Inflammatory macrophage (primary cell): ENCODE measurements around the gene CHGA.

Experiments
- DNase-seq, 2 donors: peaks; one replicate each; pipeline ENCODE4 v3.0.0-alpha.2; 2020 to 2022
- total RNA-seq, 18 experiments: gene quantifications; one replicate each; lab custom pipeline; 2026; ENCODE audit warnings: mixed read lengths in 6 of 18, inconsistent platforms in 2 of 18; lab: John Stamatoyannopoulos, UW

Gene CHGA, protein sequence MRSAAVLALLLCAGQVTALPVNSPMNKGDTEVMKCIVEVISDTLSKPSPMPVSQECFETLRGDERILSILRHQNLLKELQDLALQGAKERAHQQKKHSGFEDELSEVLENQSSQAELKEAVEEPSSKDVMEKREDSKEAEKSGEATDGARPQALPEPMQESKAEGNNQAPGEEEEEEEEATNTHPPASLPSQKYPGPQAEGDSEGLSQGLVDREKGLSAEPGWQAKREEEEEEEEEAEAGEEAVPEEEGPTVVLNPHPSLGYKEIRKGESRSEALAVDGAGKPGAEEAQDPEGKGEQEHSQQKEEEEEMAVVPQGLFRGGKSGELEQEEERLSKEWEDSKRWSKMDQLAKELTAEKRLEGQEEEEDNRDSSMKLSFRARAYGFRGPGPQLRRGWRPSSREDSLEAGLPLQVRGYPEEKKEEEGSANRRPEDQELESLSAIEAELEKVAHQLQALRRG
- total RNA-seq = 0 to 0.21 (median 0.06) reads per million in 18 experiments

DNA sequence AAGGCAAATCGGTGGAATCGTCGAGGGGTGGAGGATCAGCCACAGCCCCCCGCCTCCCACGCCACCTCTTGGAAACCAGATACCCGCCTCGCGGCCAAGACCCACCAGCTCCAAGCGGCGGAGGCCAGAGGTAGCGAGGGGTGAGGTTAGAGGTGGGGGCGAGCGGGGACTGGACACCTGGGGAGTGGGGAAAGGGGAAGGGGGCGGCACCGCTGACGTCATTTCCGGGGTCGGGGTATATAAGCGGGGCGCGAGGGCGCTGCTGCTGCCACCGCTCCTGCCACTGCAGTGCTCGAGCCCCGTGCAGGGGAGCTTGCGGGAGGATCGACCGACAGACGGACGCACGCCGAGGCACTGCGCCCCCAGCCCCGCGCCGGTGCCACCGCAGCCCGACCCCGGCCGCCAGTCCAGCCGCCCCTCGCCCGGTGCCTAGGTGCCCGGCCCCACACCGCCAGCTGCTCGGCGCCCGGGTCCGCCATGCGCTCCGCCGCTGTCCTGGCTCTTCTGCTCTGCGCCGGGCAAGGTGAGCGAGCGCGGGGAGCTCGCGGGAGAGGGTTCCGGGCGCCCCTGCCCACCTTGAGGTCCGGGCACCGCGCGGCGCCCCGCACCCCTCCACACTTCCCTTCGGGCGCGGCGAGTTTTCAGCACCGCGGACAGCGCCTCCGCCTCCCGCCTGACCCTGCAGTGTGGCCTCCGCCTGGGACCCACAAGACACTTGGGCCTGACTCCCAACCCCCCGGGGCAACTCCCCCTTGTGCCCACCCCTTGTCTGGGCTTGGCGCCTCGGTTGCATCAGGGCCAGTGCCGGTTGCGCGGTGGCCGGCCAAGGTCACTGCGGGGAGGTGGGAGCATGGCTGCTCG lies at the start of gene CHGA:
Gene CHGA (plus strand): TSS at position 268 of the 861 bp plus-strand sequence. CDS start 210 bp downstream, at position 478.
- DNase-seq = peak; percentile 48 to 61

DNA sequence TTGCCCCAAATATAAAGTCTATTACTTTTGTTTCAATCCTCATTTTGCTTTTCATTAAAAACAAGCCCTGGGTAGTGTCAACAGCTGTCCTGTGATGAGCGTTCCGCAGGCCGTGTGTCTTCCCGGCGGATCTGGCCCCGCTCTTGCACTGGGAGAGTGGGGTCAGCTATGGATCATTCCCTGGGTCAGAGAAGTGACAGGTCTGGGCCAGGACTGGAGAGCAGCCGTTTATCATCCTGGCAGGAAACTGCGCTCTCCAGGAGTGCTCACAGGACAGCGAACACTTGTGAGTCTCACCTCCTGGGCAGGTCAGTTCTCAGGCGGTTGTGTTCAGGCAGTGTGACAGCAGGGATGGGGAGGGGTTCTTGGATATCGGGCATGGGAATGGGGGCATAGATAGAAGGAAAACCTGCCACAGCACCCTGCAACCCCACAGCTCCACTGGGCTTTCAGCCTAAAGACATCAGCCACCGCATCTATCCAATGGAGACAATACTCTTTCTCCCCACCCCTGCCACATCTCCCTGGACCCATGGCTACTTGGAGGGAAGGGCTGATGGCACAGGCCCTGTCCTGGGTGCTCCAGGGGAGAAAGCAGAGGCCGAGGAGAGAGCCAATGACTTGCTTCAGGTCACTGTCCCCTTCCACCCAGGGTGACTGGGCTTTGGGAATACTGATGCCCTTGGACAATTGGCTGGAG lies 47.8 kb upstream of the CHGA start:
- no peak for DNase-seq

DNA sequence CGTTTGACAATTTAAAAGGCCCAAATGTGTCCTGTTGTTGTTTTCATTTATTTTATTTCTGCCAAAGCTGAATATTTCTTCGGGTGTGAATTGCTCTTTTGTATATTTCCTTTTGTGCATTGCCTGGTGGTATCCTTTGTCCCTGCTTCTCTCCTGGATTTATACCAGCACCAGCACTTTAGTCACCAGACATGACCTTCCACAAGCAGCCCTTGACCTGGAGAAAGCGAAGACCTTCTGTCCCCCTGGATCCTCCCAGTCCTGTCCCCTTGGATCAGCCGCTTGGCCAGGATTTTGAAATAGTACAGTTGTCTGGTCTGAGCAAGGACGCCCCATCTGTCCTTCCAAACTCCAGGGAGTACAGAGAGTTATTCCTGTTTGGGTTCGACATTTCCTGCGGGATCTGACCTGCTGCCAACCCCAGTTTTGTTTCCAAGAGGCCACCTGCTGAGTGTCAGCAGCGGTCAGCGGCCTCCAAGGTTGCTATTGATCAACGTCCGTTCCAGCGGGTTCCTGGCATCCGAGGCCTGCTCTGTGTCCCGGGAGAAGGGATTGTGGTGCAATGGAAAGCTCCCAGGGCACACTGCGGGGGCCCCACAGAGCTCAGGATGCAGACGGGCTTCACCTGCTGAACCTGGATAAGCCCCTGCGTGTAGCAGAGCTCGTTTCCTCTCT lies 45.1 kb upstream of the CHGA start:
- DNase-seq = no peak

DNA sequence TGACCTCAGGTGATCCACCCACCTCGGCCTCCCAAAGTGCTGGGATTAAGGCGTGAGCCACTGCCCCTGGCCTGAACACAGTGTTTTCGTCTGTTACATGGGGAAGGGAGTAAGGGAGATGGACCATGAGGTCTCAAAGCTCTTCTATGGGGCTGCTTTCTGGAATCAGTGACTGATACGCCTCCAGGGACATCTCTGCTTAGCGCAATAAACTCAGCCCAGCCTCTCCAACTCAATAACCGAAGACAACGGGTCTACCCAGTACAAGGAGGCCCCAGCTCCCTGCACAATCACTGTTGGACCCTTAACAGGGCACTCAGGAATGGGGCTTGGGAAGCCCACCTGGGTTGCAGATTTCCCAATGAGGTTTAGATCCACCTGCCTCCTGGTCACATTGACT lies 42.6 kb upstream of the CHGA start:
- DNase-seq = no peak

DNA sequence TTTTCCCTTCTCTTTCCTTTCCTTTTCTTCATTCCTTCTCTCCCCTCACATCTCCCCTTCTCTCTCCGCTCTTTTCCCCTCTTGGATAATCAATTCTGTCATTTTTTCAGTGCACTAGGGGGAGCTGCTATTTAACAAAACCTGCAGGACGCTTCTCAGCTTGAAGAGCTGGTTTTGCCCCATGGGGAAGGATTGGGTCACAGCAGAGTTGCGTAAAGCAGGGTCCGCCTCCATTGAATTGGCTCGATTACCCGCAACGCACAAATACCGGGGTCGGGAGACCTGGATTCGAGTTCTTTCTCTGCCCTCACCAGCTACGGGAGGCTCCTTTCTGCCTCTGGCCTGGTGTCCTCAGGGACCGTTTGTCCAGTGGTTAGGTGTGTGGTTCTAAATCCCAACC lies 42.1 kb upstream of the CHGA start:
- DNase-seq = peak; percentile 42 to 67

DNA sequence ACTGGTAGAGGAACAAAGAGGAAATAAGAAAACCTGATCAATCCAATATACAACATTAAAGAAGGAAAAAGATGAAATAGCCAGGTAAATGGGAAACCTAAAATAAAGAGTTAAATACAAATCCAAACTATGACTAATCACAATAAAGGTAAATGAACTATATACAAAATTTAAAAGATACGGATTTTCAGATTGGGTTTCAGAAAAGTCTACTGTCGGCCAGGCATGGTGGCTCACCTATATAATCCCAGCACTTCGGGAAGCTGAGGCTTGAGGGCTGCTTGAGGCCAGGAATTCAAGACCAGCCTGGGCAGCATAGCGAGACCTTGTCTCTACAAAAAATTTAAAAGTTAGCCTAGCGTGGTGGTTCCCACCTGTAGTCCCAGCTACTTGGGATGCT lies 39.9 kb upstream of the CHGA start:
- DNase-seq = no peak

DNA sequence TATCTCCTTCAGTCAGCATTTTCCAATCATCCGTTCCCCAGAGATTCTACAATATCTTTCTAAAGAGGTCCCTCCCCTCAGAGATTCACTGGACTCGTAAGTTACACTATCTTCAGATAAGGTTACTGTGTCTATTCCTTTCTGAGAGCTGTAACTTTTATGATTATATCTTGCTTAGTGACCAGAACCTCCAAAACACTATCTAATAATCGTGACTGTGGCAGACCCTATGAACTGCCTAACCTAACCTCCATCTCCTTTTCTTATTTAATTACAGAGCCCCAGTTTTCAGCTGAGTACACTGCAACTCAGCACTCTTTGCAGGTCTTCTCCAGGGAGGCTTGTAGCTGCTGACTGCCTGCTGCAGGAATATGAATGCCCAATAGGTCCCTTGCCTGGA lies 38.5 kb upstream of the CHGA start:
- DNase-seq = no peak

DNA sequence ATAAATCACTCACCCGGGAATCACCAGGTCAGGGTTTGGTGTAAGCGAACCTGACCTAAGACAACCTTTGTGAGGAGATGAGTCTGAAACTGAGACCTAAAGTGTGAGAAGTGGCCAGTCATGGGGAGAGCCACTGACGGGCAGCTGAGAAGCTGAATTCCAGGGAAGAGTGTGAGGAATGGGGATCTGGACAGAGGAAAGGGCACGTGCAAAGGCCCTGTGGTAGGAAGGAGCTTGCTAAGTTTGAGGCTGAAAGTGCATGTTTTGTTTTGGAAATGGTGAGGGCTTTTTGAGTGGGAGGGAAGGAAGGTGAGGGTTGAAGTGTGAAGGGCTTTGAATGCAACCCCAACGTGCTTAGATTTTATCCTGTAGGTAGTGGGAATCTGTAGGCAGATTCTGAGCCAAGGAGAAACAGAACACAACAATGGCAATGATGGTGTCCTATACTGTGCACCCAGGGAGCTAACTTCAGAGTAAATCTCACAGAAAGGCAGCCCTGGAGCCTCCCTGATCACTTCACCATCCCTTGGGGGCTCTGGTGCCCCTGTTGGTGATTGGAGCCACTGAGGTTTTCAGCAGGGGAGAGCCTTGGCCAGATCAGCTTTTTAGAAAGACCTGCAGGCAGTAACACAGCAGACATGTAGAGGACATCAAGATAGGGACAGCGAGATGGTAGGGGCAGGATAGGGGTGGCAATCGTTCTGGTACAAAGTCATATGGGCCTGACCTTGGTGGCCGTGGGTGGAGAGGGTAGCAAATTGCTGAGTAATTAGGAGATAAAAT lies 37.5 kb upstream of the CHGA start:
- DNase-seq = no peak

DNA sequence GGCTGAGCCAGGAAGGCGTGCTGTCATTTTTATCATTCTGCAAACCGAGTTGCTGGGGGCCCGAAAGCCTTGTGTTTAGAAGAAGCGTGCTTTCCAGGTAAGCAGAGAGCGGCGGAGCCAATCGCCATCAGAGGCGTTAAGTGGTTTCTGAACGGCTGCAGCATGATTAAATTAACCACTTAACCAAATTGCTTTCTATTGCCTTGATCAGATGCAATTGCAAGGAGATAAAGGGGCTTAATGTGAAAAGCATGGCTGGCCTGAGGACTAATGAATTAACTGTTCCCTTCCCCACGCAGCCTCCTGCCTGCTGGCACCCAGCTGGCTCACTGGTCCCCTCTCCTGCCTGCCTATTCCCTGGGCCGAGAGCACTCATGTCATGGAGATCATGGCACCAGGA lies 36.6 kb upstream of the CHGA start:
- no peak for DNase-seq

DNA sequence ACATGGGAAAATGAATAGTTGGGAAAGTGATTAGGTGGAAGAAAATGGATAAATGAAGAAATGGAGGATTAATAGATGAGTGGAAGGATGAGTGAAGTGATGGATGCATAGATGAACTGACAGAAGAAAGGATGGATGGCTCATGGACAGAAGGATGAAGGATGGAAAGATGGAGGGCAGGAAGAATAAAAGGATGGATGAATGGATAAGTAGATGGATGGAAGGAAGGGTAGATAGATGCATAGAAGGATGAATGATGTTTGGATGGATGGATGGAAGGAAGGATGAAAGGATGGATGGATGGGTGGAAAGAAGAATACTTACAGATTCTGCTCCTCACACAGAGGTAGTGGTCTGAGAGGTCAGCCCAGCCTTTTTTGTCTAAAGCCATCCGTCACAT lies 35.8 kb upstream of the CHGA start:
- no peak for DNase-seq

DNA sequence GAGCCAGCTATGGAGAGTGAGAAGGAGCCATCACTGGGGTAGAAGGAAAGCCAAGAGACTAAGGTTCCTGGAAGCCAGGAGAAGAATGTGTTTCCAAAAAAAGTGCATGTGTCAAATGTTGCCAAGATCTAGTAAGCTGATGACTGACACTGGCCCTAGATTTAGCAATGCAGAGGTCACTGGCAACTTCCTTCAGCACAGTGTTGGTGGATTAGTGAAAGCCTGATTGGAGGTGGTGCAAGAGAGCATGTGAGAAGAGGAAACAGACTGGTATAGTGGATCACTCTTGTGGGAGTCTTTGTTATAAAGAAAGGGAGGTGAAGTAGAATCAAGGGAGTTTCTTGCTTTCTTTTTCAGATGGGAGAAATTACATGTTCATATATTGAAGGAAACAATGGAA lies 34.1 kb upstream of the CHGA start:
- DNase-seq = peak; percentile 92

DNA sequence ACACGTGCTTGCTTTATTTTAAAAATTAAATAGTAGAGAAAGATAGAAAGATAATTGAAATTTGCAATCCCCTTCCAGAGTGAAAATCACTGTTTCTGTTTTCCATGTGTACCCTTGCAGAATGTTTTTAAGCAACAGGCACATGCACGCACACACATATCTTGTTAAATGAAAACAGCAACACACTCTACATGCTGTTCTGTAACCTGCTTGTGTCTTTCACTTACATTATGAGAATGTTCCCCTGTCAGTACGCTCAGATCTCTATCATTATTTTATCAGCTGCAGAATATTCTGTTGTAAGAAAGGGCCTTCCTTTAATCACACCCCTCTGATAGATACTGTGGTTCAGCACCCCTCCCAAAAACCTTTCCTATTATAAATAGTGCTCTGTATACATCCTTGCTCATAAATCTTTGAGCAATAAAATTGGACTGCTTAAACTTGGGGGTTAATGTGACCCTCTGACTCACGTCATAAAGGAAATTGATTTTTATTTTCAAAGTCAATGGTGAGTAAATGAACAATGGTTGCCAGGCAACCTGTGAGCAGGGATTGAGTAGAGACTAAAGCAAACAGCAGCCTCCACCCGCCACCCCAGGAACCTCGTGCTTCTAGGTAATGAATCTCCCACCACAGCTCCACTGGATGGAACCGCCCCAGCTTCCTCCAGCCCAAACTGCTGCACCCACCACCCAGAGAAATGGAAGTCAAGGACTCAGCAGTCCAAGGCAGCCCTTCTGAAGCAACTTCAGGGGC lies 31.9 kb upstream of the CHGA start:
- DNase-seq = peak; percentile 6 to 18

DNA sequence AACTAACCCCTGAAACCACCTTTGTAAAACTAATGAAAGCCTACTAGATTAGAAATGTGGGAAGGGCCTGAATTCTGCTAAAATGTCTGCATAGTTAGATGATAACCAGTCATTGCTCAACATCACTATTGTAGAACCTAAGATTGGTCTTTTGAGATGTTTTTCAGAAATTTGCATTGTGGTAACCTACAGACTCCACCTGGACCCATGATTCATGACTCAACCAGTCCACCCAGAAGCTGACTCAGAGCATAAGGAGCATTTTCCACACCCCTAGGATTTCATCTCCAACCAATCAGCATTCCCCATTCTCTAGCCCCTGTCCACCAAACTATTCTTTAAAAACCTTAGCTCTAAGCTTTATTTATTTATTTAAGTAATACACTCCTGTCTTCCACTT lies 30.4 kb upstream of the CHGA start:
- no peak for DNase-seq

DNA sequence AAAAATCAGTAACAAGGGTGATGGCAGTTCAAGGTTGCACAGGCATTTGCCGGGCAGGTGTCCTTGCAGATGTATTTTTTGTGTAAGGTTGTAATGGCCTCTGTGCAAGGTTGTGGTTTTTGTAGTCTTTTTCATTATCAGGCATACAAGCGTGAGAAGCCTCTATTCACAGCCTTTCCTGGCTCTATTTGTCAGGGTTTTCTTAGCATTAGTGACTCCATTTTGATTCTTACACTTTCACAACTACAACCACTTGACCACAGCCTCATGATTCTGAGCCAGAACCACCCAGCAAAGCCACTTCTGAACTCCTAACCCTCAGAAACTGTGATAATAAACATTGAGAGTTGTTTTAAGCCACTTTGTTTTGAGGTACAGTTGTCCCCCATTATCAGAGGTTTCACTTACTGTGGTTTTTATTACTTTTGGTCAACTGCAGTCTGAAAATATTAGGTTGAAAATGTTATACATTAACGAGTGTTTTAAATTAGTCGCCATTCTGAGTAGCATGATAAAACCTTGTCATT lies 27.5 kb upstream of the CHGA start:
- no peak for DNase-seq

DNA sequence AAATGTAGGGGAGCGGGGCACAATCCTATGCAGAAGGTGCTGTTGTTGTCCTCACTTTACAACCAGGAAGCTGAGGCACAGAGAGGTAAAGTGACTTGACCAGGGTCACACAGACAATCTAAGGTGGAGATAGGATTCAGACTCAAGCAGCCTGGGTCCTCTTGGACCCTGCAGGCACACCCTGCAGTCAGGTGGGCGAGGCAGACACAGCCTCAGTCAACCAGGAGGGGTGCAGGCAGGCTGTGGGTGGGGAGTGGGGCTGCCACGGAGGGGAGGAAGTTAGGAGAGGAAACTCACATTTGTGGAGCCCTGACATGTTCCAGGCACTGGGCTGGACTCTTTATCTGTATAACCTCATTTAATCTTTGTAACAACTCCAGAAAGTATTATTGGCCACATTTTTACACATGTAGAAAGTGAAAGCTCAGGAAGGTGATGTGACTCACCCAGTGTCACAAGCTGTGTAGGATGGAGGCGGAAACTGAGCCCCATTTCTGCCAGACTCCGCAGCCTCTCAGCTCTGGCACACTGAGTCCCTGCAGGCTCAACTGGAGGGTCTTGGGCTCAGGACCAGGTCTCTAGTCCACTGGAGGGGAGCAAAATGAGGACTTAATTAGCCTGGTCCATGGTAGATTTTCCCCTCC lies 24.9 kb upstream of the CHGA start:
- DNase-seq = peak; percentile 17 to 42

DNA sequence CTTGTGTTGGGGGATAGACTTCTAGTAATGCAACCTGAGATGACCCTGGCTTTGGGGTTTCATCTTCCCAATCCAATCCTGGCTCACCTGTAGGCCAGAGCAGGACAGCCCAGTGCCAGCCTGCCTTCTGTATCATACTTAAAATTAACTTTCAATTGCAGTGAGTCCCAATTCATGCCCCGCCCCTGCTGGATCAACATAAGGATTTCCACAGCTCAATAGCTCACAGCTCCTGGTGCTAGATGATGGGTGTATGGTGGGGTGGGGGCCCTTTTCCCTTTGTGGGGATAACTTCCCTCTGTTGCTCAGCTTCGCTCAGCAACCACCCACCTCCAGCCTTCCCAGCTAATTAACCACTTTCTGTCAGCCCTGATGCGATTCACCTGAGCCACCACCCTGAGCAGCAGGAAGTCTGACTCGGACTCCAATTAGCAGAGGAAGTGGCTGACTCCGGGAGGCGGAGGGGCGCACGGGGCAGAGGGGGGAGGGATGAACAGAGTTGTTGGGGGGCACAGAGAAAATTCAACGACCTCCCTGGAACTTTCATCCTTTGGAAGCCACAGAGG lies 24.3 kb upstream of the CHGA start:
- no peak for DNase-seq

DNA sequence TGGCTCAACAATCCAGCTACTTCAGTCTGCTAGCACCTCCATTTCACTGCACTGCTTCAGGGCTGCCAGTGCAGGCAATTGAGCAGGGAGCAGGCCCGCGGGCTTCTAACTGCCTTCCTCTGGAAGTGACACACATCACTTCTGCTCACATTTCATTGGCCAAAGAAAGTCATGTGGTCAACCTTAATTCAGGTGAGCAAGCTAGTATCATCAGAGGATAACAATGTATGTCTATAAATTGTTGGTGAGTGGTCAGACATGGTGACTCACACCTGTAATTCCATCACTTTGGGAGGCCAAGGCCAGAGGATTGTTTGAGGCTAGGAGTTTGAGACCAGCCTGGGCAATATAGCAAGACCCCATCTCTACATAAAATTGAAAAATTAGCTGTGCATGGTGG lies 22.3 kb upstream of the CHGA start:
- no peak for DNase-seq

DNA sequence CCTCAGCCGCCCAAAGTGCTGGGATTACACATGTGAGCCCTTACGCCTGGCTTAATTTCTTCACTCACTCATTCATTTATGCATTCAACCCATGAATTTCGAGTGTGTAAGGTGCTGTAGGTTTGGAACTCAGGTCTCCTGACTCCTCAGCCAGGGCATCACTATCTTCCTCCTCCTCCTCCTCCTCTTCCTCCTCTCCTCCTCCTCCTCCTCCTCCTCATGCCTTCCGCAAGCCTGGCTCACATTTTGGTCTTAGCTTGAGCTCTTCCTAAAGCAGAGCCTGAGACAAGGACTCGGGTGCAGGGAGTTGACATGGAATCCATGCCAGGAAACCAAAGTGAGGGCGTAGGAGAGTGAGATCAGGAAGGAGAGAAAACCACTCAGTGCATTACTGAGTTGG lies 20.8 kb upstream of the CHGA start:
- no peak for DNase-seq

DNA sequence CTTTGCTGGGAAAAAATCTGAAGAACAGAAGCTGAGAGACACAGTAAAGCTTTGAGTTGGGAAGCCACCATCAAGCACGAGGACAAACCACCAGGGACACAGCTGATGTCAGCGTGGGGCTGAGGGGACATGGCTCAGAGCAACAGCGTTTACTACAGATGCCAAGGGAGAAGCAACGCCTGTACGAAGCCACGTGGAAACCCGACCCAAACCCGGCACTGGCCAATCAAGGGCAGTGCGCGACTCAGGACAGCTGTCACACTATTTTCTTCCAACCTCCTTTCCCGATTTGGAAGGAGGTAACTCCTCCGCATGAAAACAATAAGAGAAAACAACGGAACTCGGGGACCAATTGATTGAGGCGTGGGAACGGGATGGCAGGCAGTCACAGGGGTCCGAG lies 20.2 kb upstream of the CHGA start:
- DNase-seq = no peak

DNA sequence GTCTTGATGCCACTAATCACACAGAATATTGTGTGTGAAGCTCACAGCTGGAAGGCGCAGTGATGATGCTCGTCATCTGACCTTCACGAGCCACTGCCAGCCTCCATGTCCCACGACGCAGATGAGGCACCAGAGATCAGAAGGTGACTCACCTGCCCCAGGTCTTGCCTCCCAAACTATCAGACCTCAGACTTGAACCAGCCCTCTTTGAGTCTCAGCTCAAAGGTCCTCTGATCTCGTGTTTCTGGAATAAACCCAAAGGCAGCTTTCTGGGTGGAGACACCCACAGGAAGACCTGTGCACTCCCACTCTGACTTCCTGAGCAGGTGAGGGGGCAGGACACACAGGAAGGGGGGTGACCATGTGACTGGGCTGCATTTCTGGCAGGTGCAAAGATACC lies 19.6 kb upstream of the CHGA start:
- DNase-seq = no peak
